Upper lobe of left lung (tissue), 6 donors: ENCODE results near the gene GRPEL1. TPM values are rescaled to one million over a fixed set of nuclear protein-coding genes. Genes with fewer than 3 reads are reported as not detected.

Experiments
- ATAC-seq, 2 donors: fragments of 200-7000 bp; cut with Tn5 transposase; one replicate each; pipeline ENCODE4 v1.9.1; 2022; ENCODE audit warnings: mild to moderate bottlenecking in 2 of 2, moderate library complexity in 2 of 2; ENCODE audit not compliant: low FRiP score in 2 of 2
- DNase-seq, 2 donors: peaks; one replicate each; pipeline ENCODE4 v3.0.0-alpha.2; 2019 to 2020
- H3K27ac ChIP-seq, 4 donors: fragments of 200-600 bp; sonication (generic); one replicate each; pipeline ENCODE4 v1.5.1; 2016 to 2019
- H3K27me3 ChIP-seq, 4 donors: fragments of 200-600 bp; sonication (generic); one replicate each; pipeline ENCODE4 v1.5.1; 2017 to 2019
- H3K36me3 ChIP-seq, 4 donors: fragments of 200-600 bp; sonication (generic); one replicate each; pipeline ENCODE4 v1.5.1; 2016 to 2019
- H3K4me1 ChIP-seq, 4 donors: fragments of 200-600 bp; sonication (generic); one replicate each; pipeline ENCODE4 v1.5.1; 2018 to 2019
- H3K4me3 ChIP-seq, 4 donors: fragments of 200-600 bp; sonication (generic); one replicate each; pipeline ENCODE4 v1.5.1; 2017 to 2019; ENCODE audit warnings: mild to moderate bottlenecking in 2 of 4, moderate library complexity in 1 of 4
- H3K9me3 ChIP-seq, 4 donors: fragments of 200-600 bp; sonication (generic); one replicate each; pipeline ENCODE4 v1.5.1; 2018 to 2019
- CTCF ChIP-seq, 6 experiments: fragments of 450-650 bp in 4 of 6; fragments of 200-600 bp in 2 of 6; sonication (generic) in 2 of 6; IDR thresholded peaks; one replicate each; pipeline ENCODE4 v1.5.1; 2016 to 2019; ENCODE audit warnings: antibody characterized with exemption in 6 of 6
- EP300 ChIP-seq, 4 donors: sonication (generic); formaldehyde crosslinking; IDR thresholded peaks; one replicate each; pipeline ENCODE4 v1.5.1; 2017; ENCODE audit warnings: antibody characterized with exemption in 4 of 4, control low read depth in 2 of 4
- POLR2A ChIP-seq, 4 donors: fragments of 450-650 bp; IDR thresholded peaks; one replicate each; pipeline ENCODE4 v1.5.1; 2016 to 2017; ENCODE audit warnings: antibody characterized with exemption in 4 of 4, mild to moderate bottlenecking in 2 of 4
- POLR2AphosphoS5 ChIP-seq, 2 donors: sonication (generic); formaldehyde crosslinking; IDR thresholded peaks; one replicate each; pipeline ENCODE4 v1.5.1; 2017; ENCODE audit warnings: antibody characterized with exemption in 2 of 2
- WGBS, 2 donors: methylation state at CpG; one replicate each; pipeline ENCODE4 v1.1.5; 2017 to 2018; 5-methylcytosine and 5-hydroxymethylcytosine counted together
- total RNA-seq, 6 donors: library from RNA; depleted of rRNA in 4 of 6; stranded (reverse); fragments of >200 nt in 4 of 6; gene quantifications; one replicate each; pipeline versions ENCODE4 v1.1.0 to v1.2.1, GENCODE V29; 2016 to 2021
- donor health status: DM: no; HTN: no; CAD: no; lungs with moderate emphysema.
- donor health status: DM: no; HTN: yes; CAD: no; lungs with severe emphysema.

Gene GRPEL1
- total RNA-seq, 6 donors from 2014 or later: 9.4 to 29.0 (median 24.2) TPM

GRCh38 chr4:7054106-7054880 is 13.6 kb downstream of the GRPEL1 start:
- DNase-seq (no peak), ATAC-seq (no peak)
- no peak overlapping the region for H3K4me3 ChIP-seq
- no peak for TF ChIP-seq POLR2A (IDR thresholded peaks at IDR 0.05)
- no peak for TF ChIP-seq CTCF (IDR thresholded peaks at IDR 0.05)
- TF ChIP-seq POLR2AphosphoS5 (IDR thresholded peaks at IDR 0.05): no peak
- no peak for TF ChIP-seq EP300 (IDR thresholded peaks at IDR 0.05)
- WGBS, 2 donors: 96% methylated on average over 40 to 52 of the region's 52 CpGs
- H3K27me3 ChIP-seq: no peaks in the 10 kb centered on the region
- H3K9me3 ChIP-seq: no peaks in the 10 kb centered on the region
- H3K27ac ChIP-seq: peak overlapping the region in 1 of 4 donors; percentile 62
- H3K36me3 ChIP-seq: peaks cover 3 to 51% (median 26%) of the 10 kb centered on the region in 4 donors
- peaks cover 17 to 47% (median 22%) of the 10 kb centered on the region in 4 donors for H3K4me1 ChIP-seq

GRCh38 chr4:7052923-7053715 is 14.7 kb downstream of the GRPEL1 start:
- Histone ChIP-seq H3K27ac (peak overlapping the region; percentile 41 to 80 (median 64)), H3K9me3 (no peaks in the 10 kb centered on the region), H3K4me1 (peaks cover 17 to 47% (median 22%) of the 10 kb centered on the region in 4 donors), H3K27me3 (no peaks in the 10 kb centered on the region), H3K36me3 (peaks cover 3 to 45% (median 25%) of the 10 kb centered on the region in 4 donors), H3K4me3 (no peak overlapping the region)
- DNase-seq (peak in 1 of 2 donors; percentile 94), ATAC-seq (peak; percentile 66 to 90)
- TF ChIP-seq EP300 (IDR thresholded peaks at IDR 0.05): no peak
- peak in 1 of 4 donors; percentile 12 for TF ChIP-seq POLR2A (IDR thresholded peaks at IDR 0.05)
- TF ChIP-seq CTCF (IDR thresholded peaks at IDR 0.05): peak in 1 of 6 experiments; percentile 6
- no peak for TF ChIP-seq POLR2AphosphoS5 (IDR thresholded peaks at IDR 0.05)
- WGBS, 2 donors: 50 to 59% methylated on average over 10 to 19 of the region's 20 CpGs

GRCh38 chr4:7052313-7052712 is 15.6 kb downstream of the GRPEL1 start:
- TF ChIP-seq CTCF (IDR thresholded peaks at IDR 0.05) (no peak), POLR2A (IDR thresholded peaks at IDR 0.05) (no peak)
- DNase-seq (no peak), ATAC-seq (no peak)
- no peaks in the 10 kb centered on the region for H3K27me3 ChIP-seq
- H3K4me1 ChIP-seq: peaks cover 17 to 47% (median 22%) of the 10 kb centered on the region in 4 donors
- peaks cover 3 to 42% (median 25%) of the 10 kb centered on the region in 4 donors for H3K36me3 ChIP-seq
- no peak overlapping the region for H3K4me3 ChIP-seq
- WGBS, 2 donors: 73 to 87% methylated on average over 4 to 14 of the region's 14 CpGs
- no peaks in the 10 kb centered on the region for H3K9me3 ChIP-seq
- peak overlapping the region in 3 of 4 donors; percentile 35 to 80 (median 59) for H3K27ac ChIP-seq

- DNase-seq: no peak
- peak overlapping the region in 1 of 4 donors; percentile 80 for H3K27ac ChIP-seq
Measured at GRCh38 chr4:7051905-7052304, 16.0 kb downstream of the GRPEL1 start.

More at GRCh38 chr4:7051905-7052304, 16.0 kb downstream of the GRPEL1 start:
- Histone ChIP-seq H3K4me1 (peaks cover 19 to 51% (median 22%) of the 10 kb centered on the region in 4 donors), H3K27me3 (no peaks in the 10 kb centered on the region), H3K4me3 (no peak overlapping the region), H3K9me3 (no peaks in the 10 kb centered on the region), H3K36me3 (peaks cover 3 to 42% (median 25%) of the 10 kb centered on the region in 4 donors)
- TF ChIP-seq POLR2AphosphoS5 (IDR thresholded peaks at IDR 0.05): no peak
- no peak for TF ChIP-seq EP300 (IDR thresholded peaks at IDR 0.05)
- TF ChIP-seq POLR2A (IDR thresholded peaks at IDR 0.05): no peak
- TF ChIP-seq CTCF (IDR thresholded peaks at IDR 0.05): no peak
- no peak for ATAC-seq
- WGBS, 2 donors: 96% methylated on average over 11 of the region's 14 CpGs; no CpG with 5 or more reads in 1 of the 2 donors
